ENCODE results near the gene PCAT6. TPM values are rescaled to one million over a fixed set of nuclear protein-coding genes. Genes with fewer than 3 reads are reported as not detected.
A peak's percentile ranks its signal among the peaks of the same experiment; 100 is the strongest.

Gene PCAT6
- total RNA-seq, 2 donors from 2014 or later = not detected

- no peaks in the 10 kb centered on the region for H3K27me3 ChIP-seq (replicated peaks; ENCODE audit: insufficient read depth)
- no peaks in the 10 kb centered on the region for H3K9me3 ChIP-seq
- DNase-seq (ENCODE audit: low spot score) (no peak), ATAC-seq (ENCODE audit: insufficient number of reproducible peaks, low FRiP score, low read depth) (no peak)
- H3K36me3 ChIP-seq = no peaks in the 10 kb centered on the region
- no peak overlapping the region for H3K27ac ChIP-seq
- no peak for TF ChIP-seq CTCF (IDR thresholded peaks at IDR 0.05)
- peak overlapping the region; percentile 90 for H3K4me3 ChIP-seq
- peaks cover 5 to 26% of the 10 kb centered on the region in 2 donors for H3K4me1 ChIP-seq (ENCODE audit: control insufficient read depth in 1 of 2, low read depth in 2 of 2)
Observed at GRCh38 chr1:202811296-202812175, 782 bp downstream of the PCAT6 start.

GRCh38 chr1:202812176-202813026 is 1.6 kb downstream of the PCAT6 start:
- Histone ChIP-seq H3K4me1 (ENCODE audit: control insufficient read depth in 1 of 2, low read depth in 2 of 2) (peaks cover 5 to 22% of the 10 kb centered on the region in 2 donors), H3K36me3 (no peaks in the 10 kb centered on the region), H3K9me3 (no peaks in the 10 kb centered on the region), H3K4me3 (no peak overlapping the region), H3K27me3 (replicated peaks; ENCODE audit: insufficient read depth) (no peaks in the 10 kb centered on the region), H3K27ac (no peak overlapping the region)
- no peak for TF ChIP-seq CTCF (IDR thresholded peaks at IDR 0.05)
- no peak for ATAC-seq (ENCODE audit: insufficient number of reproducible peaks, low FRiP score, low read depth)
- no peak for DNase-seq (ENCODE audit: low spot score)

- Histone ChIP-seq H3K36me3 (no peaks in the 10 kb centered on the region), H3K4me3 (no peak overlapping the region), H3K9me3 (no peaks in the 10 kb centered on the region), H3K27ac (no peak overlapping the region), H3K4me1 (ENCODE audit: control insufficient read depth in 1 of 2, low read depth in 2 of 2) (peaks cover 5 to 13% of the 10 kb centered on the region in 2 donors), H3K27me3 (replicated peaks; ENCODE audit: insufficient read depth) (no peaks in the 10 kb centered on the region)
- DNase-seq (ENCODE audit: low spot score) (no peak), ATAC-seq (ENCODE audit: insufficient number of reproducible peaks, low FRiP score, low read depth) (no peak)
- TF ChIP-seq CTCF (IDR thresholded peaks at IDR 0.05) = no peak
Observed at GRCh38 chr1:202815120-202815519, 4.4 kb downstream of the PCAT6 start.

GRCh38 chr1:202818819-202819218 is 8.1 kb downstream of the PCAT6 start:
- DNase-seq (ENCODE audit: low spot score) (no peak), ATAC-seq (ENCODE audit: insufficient number of reproducible peaks, low FRiP score, low read depth) (no peak)
- Histone ChIP-seq H3K27ac (no peak overlapping the region), H3K9me3 (no peaks in the 10 kb centered on the region), H3K4me3 (no peak overlapping the region), H3K27me3 (replicated peaks; ENCODE audit: insufficient read depth) (no peaks in the 10 kb centered on the region), H3K36me3 (no peaks in the 10 kb centered on the region), H3K4me1 (ENCODE audit: control insufficient read depth in 1 of 2, low read depth in 2 of 2) (no peaks in the 10 kb centered on the region)
- TF ChIP-seq CTCF (IDR thresholded peaks at IDR 0.05) = no peak

GRCh38 chr1:202821467-202821866 is 10.7 kb downstream of the PCAT6 start:
- H3K9me3 ChIP-seq = no peaks in the 10 kb centered on the region
- no peak for DNase-seq (ENCODE audit: low spot score)
- H3K27me3 ChIP-seq (replicated peaks; ENCODE audit: insufficient read depth) = no peaks in the 10 kb centered on the region
- no peak for TF ChIP-seq CTCF (IDR thresholded peaks at IDR 0.05)
- no peaks in the 10 kb centered on the region for H3K4me1 ChIP-seq (ENCODE audit: control insufficient read depth in 1 of 2, low read depth in 2 of 2)
- H3K4me3 ChIP-seq = no peak overlapping the region
- H3K36me3 ChIP-seq = no peaks in the 10 kb centered on the region
- ATAC-seq (ENCODE audit: insufficient number of reproducible peaks, low FRiP score, low read depth) = no peak
- H3K27ac ChIP-seq = no peak overlapping the region
